Myometrial cell (primary cell): ENCODE data around the gene CTSZ. TPM values are rescaled to one million over a fixed set of nuclear protein-coding genes. Genes with fewer than 3 reads are reported as not detected.

ENCODE experiments used
- total RNA-seq: library from RNA; depleted of rRNA; stranded (reverse); fragments of >200 nt; gene quantifications from 2 replicates; pipeline ENCODE4 v1.2.3, GENCODE V29; 2015

CTSZ gene
- 119 and 155 TPM in 2 replicates for total RNA-seq

GRCh38 chr20:59006864-59007664 is at the start of gene CTSZ:
Gene CTSZ, minus strand, starts transcription at chr20:59007254. Its CDS starts 126 bp downstream, at chr20:59007128.

GRCh38 chr20:59042151-59042795 is 35.2 kb upstream of the CTSZ start, which contains the start of gene PRELID3B:
Gene PRELID3B, minus strand, starts transcription at chr20:59042786. Its CDS starts 56 bp downstream, at chr20:59042730.

GRCh38 chr20:59032023-59032712 is 25.1 kb upstream of the CTSZ start, which contains the start of gene ATP5F1E:
Gene ATP5F1E, minus strand, starts transcription at chr20:59032335. Its CDS starts 84 bp downstream, at chr20:59032251.

GRCh38 chr20:59019217-59019616 is 12.2 kb upstream of the CTSZ start, which contains the start of gene TUBB1:
Gene TUBB1, plus strand, starts transcription at chr20:59019429. Its CDS starts 94 bp downstream, at chr20:59019523.

GRCh38 chr20:58980711-58981627 is 26.1 kb downstream of the CTSZ start, which contains the start of gene NELFCD:
Gene NELFCD, plus strand, starts transcription at chr20:58981256. Its CDS starts 54 bp downstream, at chr20:58981310.

Other genes starting within 250 kb of the CTSZ start
- 0.53 TPM in 1 of 2 replicates, not detected in the other for gene GNAS-AS1, start 156.4 kb downstream of the CTSZ start, total RNA-seq
- gene GNAS, start 154.5 kb downstream of the CTSZ start, total RNA-seq, result 621 and 623 TPM in 2 replicates
- 57.8 and 70.3 TPM in 2 replicates for gene NELFCD, start 26.0 kb downstream of the CTSZ start, total RNA-seq
- gene TUBB1, start 12.2 kb upstream of the CTSZ start, total RNA-seq, result not detected in 2 replicates
- gene ATP5F1E, start 25.1 kb upstream of the CTSZ start, total RNA-seq, result 21.3 and 22.3 TPM in 2 replicates
- 35.7 and 58.1 TPM in 2 replicates for gene PRELID3B, start 35.5 kb upstream of the CTSZ start, total RNA-seq
- gene ZNF831, start 156.6 kb upstream of the CTSZ start, total RNA-seq, result not detected in 2 replicates